Stimulated activated CD8-positive, alpha-beta memory T cell treated with anti-CD3 and anti-CD28 coated beads, Interleukin-12 subunit alpha, Interleukin-12 subunit beta, amount 100 ng/mL, for 24 hours (primary cell): ENCODE data around the gene SLC35F2.
"Not testable (repeated sequence)": the region's sequence is repeated elsewhere in the genome, so short reads cannot be mapped to it uniquely, and the experiment has no call there.

ENCODE experiments used
- DNase-seq: peaks from one replicate; pipeline ENCODE4 v3.0.0-alpha.2; 2020; ENCODE audit errors: extremely low read depth

Gene SLC35F2

DNA sequence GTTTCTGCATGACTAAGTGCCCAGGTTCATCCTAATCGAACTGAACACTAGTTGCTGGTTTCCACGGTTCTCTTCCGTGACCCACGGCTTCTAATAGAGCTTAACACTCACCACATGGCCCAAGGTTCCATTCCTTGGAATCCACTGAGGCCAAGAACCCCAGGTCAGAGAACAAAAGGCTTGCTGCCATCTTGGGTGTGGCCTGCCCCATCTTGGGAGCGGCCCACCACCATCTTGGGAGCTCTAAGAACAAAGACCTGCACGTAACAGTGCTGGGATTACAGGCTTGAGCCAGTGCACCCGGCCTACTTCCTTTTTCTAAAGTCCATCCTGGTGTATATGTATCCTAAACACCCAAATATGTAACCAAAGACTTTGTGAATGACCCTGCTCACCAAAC, 68.8 kb downstream of the SLC35F2 start:
- no peak for DNase-seq

DNA sequence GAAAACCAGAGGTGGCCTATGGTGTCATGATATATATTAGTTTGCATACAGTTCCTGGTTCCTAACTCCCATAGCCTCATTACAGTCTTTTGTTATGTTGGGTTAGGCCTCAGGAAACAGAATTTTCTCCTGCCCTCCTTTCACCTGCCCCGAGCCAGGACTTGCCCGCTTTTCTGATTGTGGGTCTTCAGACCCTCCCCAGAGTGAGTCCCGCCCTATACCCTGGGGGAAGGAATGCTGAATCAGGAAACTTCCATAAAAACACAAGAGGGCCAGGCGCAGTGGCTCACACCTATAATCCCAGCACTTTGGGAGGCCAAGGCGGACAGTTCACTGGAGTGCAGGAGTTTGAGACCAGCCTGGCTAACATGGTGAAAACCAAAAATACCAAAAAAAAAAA, 70.9 kb downstream of the SLC35F2 start:
- DNase-seq: no peak

DNA sequence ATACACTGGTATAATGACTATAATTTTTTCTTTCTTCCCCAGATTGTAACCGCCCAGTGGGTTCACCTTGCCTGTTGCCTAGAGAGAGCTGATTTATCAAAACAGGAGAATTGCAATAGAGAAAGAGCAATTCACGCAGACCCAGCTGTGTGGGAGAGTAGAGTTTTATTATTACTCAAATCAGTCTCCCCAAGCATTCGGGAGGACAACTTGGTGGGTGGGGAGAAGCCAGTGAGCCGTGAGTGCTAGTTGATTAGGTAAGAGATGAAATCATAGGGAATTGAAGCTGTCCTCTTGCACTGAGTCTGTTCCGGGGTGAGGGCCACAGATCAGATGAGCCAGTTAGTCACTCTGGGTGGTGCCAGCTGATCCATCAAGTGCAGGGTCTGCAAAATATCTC, 73.2 kb downstream of the SLC35F2 start:
- no peak for DNase-seq

- DNase-seq: no peak
Observed at GRCh38 chr11:107783121-107783520, 75.5 kb downstream of the SLC35F2 start.

DNA sequence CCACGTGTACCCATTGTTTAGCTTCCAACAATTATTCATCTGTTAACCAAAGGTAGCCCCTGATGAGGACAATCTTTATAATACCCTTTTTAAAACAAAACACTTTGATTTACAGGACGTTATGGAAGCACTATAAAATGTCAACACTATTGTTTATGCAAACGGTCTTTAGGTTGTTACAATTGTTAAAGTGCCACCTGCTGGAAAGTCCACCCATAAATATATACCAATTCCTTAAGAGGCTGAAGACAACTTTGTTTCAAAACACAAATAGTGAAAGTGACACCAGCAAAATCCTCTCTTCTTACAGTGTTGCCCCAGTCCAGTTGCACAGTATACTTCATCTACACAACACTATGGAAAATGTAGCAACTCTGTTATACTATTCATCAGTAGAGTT, 77.8 kb downstream of the SLC35F2 start:
- DNase-seq: no peak

GRCh38 chr11:107780136-107780535, 78.5 kb downstream of the SLC35F2 start:
- DNase-seq: no peak

DNA sequence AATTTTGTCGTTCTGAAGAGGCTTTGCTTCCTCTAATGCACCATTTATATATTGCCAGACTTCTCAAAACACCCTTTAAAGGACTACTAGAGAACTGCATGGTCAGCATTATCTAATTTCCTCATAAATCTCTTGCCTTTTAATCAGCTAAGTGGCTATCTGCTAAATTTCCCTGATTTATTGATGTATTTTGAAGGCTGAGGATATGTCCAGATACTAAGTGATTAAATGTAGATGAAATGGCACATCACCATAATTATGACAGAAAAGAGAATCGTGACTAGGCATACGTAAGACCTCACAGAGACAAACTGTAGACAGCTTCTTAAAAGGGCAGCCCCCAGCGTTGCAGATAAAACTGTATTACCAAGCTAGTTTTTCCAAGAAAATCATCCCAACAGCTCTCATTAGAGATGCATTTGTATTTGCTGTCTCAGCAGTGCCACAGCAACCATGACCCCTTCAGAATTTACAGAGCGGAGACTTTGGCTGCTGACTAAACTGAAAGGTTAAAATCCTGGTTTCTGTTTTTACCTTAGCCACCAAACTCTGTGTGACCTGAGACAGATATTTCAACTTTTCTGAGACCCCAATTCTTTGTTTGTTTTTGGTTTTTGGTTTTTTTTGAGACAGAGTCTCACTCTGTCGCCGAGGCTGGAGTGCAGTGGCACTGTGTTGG, 79.6 kb downstream of the SLC35F2 start:
- DNase-seq: no peak

- no peak for DNase-seq
Observed at GRCh38 chr11:107777110-107777509, 81.5 kb downstream of the SLC35F2 start.

DNA sequence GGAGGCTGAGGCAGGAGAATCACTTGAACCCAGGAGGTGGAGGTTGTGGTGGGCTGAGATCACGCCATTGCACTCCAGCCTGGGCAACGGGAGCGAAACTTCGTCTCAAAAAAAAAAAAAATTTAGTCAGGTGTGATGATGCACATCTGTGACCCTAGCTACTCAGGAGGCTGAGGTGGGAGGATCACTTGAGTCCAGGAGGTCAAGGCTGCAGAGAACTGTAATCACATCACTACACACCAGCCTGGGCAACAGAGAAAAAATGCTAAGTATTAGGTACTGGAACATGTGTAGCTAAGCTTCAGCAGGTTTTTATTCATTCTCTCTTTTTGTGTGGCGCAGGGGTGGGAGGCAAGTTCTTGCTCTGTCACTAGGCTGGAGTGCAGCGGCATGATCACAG, 82.5 kb downstream of the SLC35F2 start:
- no peak for DNase-seq

GRCh38 chr11:107770551-107770951, 88.0 kb downstream of the SLC35F2 start:
- DNase-seq: no peak

GRCh38 chr11:107769189-107769588, 89.4 kb downstream of the SLC35F2 start:
- no peak for DNase-seq

DNA sequence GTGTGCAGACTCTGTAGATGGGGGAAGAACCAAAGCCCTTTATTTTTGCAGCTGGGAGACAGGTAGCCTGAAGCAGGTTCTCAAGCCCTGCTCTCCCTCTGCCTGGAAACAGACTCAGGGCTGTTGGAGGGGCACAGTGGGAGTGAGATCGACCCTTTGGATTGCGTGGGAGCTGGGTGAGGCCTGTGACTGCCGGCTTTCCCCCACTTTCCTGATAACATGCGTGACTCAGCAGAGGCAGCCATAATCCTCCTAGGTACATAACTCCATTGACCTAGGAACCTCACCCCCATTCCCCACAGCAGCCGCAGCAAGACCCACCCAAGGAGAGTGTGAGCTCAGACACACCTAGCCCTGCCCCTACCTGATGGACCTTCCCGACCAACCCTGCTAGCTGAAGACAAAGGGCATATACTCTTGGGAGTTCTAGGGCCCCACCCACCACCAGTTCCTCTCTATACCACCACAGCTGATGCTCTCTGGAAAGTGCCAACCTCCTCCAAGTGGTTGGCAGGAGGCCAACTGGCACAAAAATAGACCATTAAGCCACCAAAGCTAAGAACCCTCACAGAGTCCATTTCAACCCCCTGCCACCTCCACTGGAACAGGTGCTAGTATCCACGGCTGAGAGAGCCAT, 99.8 kb downstream of the SLC35F2 start:
- not testable (repeated sequence) for DNase-seq

GRCh38 chr11:107757661-107758060, 100.9 kb downstream of the SLC35F2 start:
- DNase-seq: no peak

- DNase-seq: no peak
Observed at GRCh38 chr11:107756553-107756952, 102.0 kb downstream of the SLC35F2 start.

DNA sequence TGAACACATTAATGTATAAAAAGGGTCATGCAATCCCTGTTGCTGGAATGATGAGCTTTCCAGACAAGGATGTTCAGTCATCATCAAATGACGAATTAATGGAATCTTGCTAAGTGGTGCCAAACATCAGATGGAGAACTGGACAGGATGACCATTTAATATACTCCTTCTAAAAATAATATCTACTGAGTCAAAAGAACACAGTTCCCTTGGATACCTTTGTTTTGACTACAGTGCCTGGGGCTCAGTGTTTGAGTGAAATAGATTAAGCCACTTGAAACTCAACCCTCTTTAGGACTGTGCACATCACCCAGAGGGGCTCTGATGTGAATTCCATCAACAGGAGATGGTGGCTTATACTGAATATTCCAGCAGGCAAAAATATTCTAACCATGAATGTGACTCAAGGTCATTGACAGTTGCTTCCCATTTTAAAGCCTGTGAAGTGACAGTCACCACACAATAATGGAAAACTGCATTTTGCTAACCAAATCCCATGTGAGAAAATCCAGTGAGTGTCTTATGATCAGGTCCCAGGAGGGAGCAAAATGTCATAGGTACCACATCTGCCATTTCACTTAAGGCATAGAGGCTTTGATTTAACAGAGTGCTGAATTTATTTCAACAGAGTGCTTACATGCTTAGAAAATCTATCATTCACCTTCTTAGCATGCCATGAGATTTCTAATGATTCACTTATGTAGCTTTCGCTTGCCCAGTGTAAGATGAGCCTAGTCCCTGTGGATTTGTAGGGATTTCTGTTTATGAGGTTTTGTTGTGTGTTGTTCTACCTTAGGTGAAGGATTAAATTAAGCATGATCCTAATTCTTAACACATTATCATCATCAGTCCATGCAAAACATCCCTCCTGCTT, 105.4 kb downstream of the SLC35F2 start:
- DNase-seq: no peak

GRCh38 chr11:107752508-107752907, 106.1 kb downstream of the SLC35F2 start:
- no peak for DNase-seq

DNA sequence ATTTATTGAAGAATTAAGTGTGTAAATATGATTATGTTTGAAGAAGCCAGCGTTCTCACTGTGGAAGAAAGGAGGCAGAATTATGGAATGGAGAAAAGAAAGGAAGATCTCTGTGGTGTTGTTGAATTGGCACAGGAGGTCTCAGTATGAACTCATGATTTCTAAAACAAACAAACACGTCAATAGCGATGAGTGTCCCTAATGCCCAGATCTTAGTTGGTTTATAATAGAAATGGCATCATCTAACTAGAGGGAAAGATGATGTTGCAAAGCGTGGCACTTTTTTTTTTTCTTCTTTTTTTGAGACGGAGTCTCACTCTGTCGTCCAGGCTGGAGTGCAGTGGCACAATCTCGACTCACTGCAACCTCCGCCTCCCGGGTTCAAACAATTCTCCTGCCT, 107.5 kb downstream of the SLC35F2 start:
- DNase-seq: no peak

- no peak for DNase-seq
Observed at GRCh38 chr11:107750313-107750712, 108.3 kb downstream of the SLC35F2 start.

GRCh38 chr11:107747622-107748021, 111.0 kb downstream of the SLC35F2 start:
- no peak for DNase-seq

DNA sequence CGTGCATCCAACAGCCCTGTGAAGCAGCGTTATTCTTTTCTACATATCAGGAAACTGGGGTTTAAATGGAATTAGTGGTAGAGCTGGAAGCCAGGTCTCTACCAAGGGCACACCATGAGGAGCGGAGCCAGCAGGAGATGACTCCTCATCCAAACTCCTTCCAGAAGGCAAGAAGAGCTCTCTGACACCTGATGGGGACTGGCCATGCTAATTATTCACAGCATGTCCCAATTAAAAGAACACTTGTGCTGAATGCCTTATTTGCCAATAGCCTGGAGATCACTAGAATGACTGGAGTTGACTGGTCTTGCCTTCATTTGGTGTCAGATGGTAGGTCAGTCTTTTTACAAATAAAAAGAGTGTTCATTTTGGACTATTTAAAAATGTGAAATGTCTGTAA, 113.9 kb downstream of the SLC35F2 start:
- no peak for DNase-seq

GRCh38 chr11:107743191-107743590, 115.4 kb downstream of the SLC35F2 start:
- no peak for DNase-seq

- DNase-seq: no peak
Observed at GRCh38 chr11:107741044-107741823, 117.4 kb downstream of the SLC35F2 start.
